RCC 7860 (cell line): Measurements from ENCODE around the gene TMCO2.

Source experiments
- DNase-seq: peaks from one replicate; pipeline ENCODE4 v3.0.0-alpha.2; 2015; ENCODE audit warnings: low spot score
- FAIRE-seq: peaks from 2 replicates; lab custom pipeline; 2012; peaks lifted over from hg19 to GRCh38; lab: Jason Lieb, UNC

Gene TMCO2

GRCh38 chr1:40257688-40258444, 10.1 kb downstream of the TMCO2 start, which contains the start of gene ZMPSTE24:
TSS of gene ZMPSTE24 (plus strand) at chr1:40258236. CDS start at chr1:40258272, 36 bp downstream.
- peak; percentile 94 for DNase-seq
- FAIRE-seq, result peak; percentile 83

- DNase-seq (no peak), FAIRE-seq (no peak)
Observed at GRCh38 chr1:40258445-40258769, 10.7 kb downstream of the TMCO2 start.

GRCh38 chr1:40264354-40264781, 16.6 kb downstream of the TMCO2 start:
- no peak for DNase-seq
- FAIRE-seq, result no peak

- FAIRE-seq (no peak), DNase-seq (no peak)
Observed at GRCh38 chr1:40265298-40265697, 17.6 kb downstream of the TMCO2 start.

GRCh38 chr1:40265919-40266318, 18.2 kb downstream of the TMCO2 start:
- FAIRE-seq, result no peak

GRCh38 chr1:40266786-40267535, 19.2 kb downstream of the TMCO2 start:
- peak; percentile 5 for FAIRE-seq

More at GRCh38 chr1:40265919-40266318, 18.2 kb downstream of the TMCO2 start:
- no peak for DNase-seq

GRCh38 chr1:40267767-40268187, 20.0 kb downstream of the TMCO2 start:
- DNase-seq (peak; percentile 65), FAIRE-seq (peak; percentile 87)

More at GRCh38 chr1:40266786-40267535, 19.2 kb downstream of the TMCO2 start:
- DNase-seq, result no peak

GRCh38 chr1:40268211-40268610, 20.5 kb downstream of the TMCO2 start:
- DNase-seq, result no peak
- FAIRE-seq, result no peak

- FAIRE-seq, result peak; percentile 71
- peak; percentile 34 for DNase-seq
Observed at GRCh38 chr1:40270152-40270834, 22.6 kb downstream of the TMCO2 start.

- FAIRE-seq (no peak), DNase-seq (no peak)
Observed at GRCh38 chr1:40272653-40273213, 25.0 kb downstream of the TMCO2 start.

GRCh38 chr1:40273547-40274166, 25.9 kb downstream of the TMCO2 start:
- peak; percentile 72 for FAIRE-seq
- DNase-seq, result no peak

- FAIRE-seq, result no peak
- no peak for DNase-seq
Observed at GRCh38 chr1:40274331-40274730, 26.6 kb downstream of the TMCO2 start.

GRCh38 chr1:40276122-40276521, 28.4 kb downstream of the TMCO2 start:
- DNase-seq (no peak), FAIRE-seq (no peak)

- no peak for FAIRE-seq
- no peak for DNase-seq
Observed at GRCh38 chr1:40281853-40282252, 34.1 kb downstream of the TMCO2 start.

GRCh38 chr1:40291293-40291692, 43.6 kb downstream of the TMCO2 start:
- FAIRE-seq (no peak), DNase-seq (no peak)

- FAIRE-seq (no peak), DNase-seq (peak; percentile 33)
Observed at GRCh38 chr1:40299366-40300248, 51.9 kb downstream of the TMCO2 start.

- FAIRE-seq, result no peak
- no peak for DNase-seq
Observed at GRCh38 chr1:40300249-40300567, 52.5 kb downstream of the TMCO2 start.

- DNase-seq (no peak), FAIRE-seq (no peak)
Observed at GRCh38 chr1:40300651-40301050, 52.9 kb downstream of the TMCO2 start.

GRCh38 chr1:40301066-40301465, 53.3 kb downstream of the TMCO2 start:
- no peak for FAIRE-seq
- DNase-seq, result no peak
